ENCODE measurements around the gene PIWIL1. TPM values are rescaled to one million over a fixed set of nuclear protein-coding genes. Genes with fewer than 3 reads are reported as not detected.

The PIWIL1 gene
- total and polyA plus RNA-seq, 2 of the 4 experiments (the other 2 are of a cell fraction) = not detected

GRCh38 chr12:130362060-130362459 lies 24.4 kb downstream of the PIWIL1 start:
- no peak overlapping the region for H4K5ac ChIP-seq (ENCODE audit: low read depth, low read length)
- H3K4me2 ChIP-seq (ENCODE audit: low read depth, low read length) = no peak overlapping the region
- BruUV-seq (replicated peaks) = no TSS peak
- H4K8ac ChIP-seq (ENCODE audit: low read depth in 2 of 2, low read length in 2 of 2) = no peak overlapping the region
- H2BK20ac ChIP-seq (ENCODE audit: low read depth, low read length) = no peak overlapping the region
- no peak overlapping the region for H3K4ac ChIP-seq (ENCODE audit: low read depth, low read length)
- H4K91ac ChIP-seq (ENCODE audit: insufficient read depth, low read depth, low read length) = no peak overlapping the region
- no peak overlapping the region for H3K9ac ChIP-seq (ENCODE audit: low read depth, low read length)
- H3K36me3 ChIP-seq (ENCODE audit: control insufficient read depth, insufficient read depth, low read length) = no peaks in the 10 kb centered on the region
- H2AK9ac ChIP-seq (replicated peaks; ENCODE audit: low read depth, low read length, poor library complexity) = no peak overlapping the region
- H2AK5ac ChIP-seq (ENCODE audit: low read depth, low read length) = no peak overlapping the region
- POLR2A ChIA-PET (ENCODE audit: unreplicated experiment) = no interaction called here
- in situ Hi-C loops (cut with MboI; ENCODE audit: low sequenced_read_pairs) = no loop called here
- H3K4me3 ChIP-seq (ENCODE audit: insufficient read depth, low read depth, low read length) = no peak overlapping the region
- dilution Hi-C loops (cut with HindIII; ENCODE audit: low sequenced_read_pairs, unreplicated experiment) = no loop called here
- H2BK5ac ChIP-seq (ENCODE audit: low read depth, low read length, poor library complexity, severe bottlenecking) = no peak overlapping the region
- peaks cover 21% of the 10 kb centered on the region for H3K9me3 ChIP-seq (ENCODE audit: control insufficient read depth, insufficient read depth, low read length)
- DNase-seq (no peak), ATAC-seq (ENCODE audit: low read depth) (no peak)
- CTCF ChIA-PET = no interaction called here
- H4K20me1 ChIP-seq (ENCODE audit: insufficient read depth, low read length) = no peaks in the 10 kb centered on the region
- H2BK15ac ChIP-seq (ENCODE audit: low read depth, low read length) = no peak overlapping the region
- no peaks in the 10 kb centered on the region for H3K9me1 ChIP-seq (ENCODE audit: insufficient read depth, low read length)
- H3K27ac ChIP-seq (ENCODE audit: insufficient read depth, low read length) = no peak overlapping the region
- no peak overlapping the region for H3K18ac ChIP-seq (ENCODE audit: low read depth, low read length)
- no peaks in the 10 kb centered on the region for H3K27me3 ChIP-seq (ENCODE audit: control insufficient read depth, insufficient read depth, low read length)
- no peaks in the 10 kb centered on the region for H3K4me1 ChIP-seq (ENCODE audit: control insufficient read depth, insufficient read depth, low read length)
- no peak overlapping the region for H3K23ac ChIP-seq (ENCODE audit: low read depth, low read length)
- H2BK120ac ChIP-seq (ENCODE audit: low read depth, low read length) = no peak overlapping the region
- intact Hi-C loops (cut with micrococcal nuclease) = no loop called here
- H3K56ac ChIP-seq (ENCODE audit: extremely low read depth, insufficient read depth, low read length) = no peak overlapping the region
- no peaks in the 10 kb centered on the region for H3K79me1 ChIP-seq (ENCODE audit: low read depth in 1 of 2, low read length in 2 of 2)
- TF ChIP-seq CEBPB (IDR thresholded peaks at IDR 0.05; ENCODE audit: low read depth, low read length) (no peak), ELK1 (IDR thresholded peaks at IDR 0.05; ENCODE audit: borderline replicate concordance, low read depth, low read length) (no peak), SMC3 (IDR thresholded peaks at IDR 0.05; ENCODE audit: low read depth, low read length) (no peak), POLR2A (IDR thresholded peaks at IDR 0.05; ENCODE audit: low read depth, low read length) (no peak), USF2 (IDR thresholded peaks at IDR 0.05; ENCODE audit: low read depth, low read length) (no peak), NFE2L2 (IDR thresholded peaks at IDR 0.05; ENCODE audit: low read depth, low read length) (no peak), MAFK (IDR thresholded peaks at IDR 0.05; ENCODE audit: low read depth, low read length) (no peak), RCOR1 (IDR thresholded peaks at IDR 0.05; ENCODE audit: insufficient replicate concordance, low read length) (no peak), MAZ (IDR thresholded peaks at IDR 0.05; ENCODE audit: borderline replicate concordance, low read depth, low read length) (no peak), CTCF (conservative IDR thresholded peaks at IDR 0.05; ENCODE audit: low read depth, low read length) (no peak), MXI1 (IDR thresholded peaks at IDR 0.05; ENCODE audit: borderline replicate concordance, low read depth, low read length) (no peak), BHLHE40 (IDR thresholded peaks at IDR 0.05; ENCODE audit: low read depth, low read length) (no peak), RFX5 (IDR thresholded peaks at IDR 0.05; ENCODE audit: low read depth, low read length) (no peak), FOS (IDR thresholded peaks at IDR 0.05; ENCODE audit: low read depth, low read length) (no peak), RAD21 (IDR thresholded peaks at IDR 0.05; ENCODE audit: low read length) (no peak), CHD1 (IDR thresholded peaks at IDR 0.05; ENCODE audit: low read depth, low read length) (no peak)
- H2AFZ ChIP-seq (replicated peaks; ENCODE audit: low read length, poor library complexity) = no peak overlapping the region
- no CpG with 5 or more reads among the region's 5 CpGs for WGBS, 2 experiments (ENCODE audit: extremely low coverage in 2 of 2, insufficient read length in 1 of 2)
- H3K14ac ChIP-seq (replicated peaks; ENCODE audit: low read depth, low read length) = no peak overlapping the region

All from IMR-90 (cell line).